ENCODE results near the gene CCDC33.

- TF ChIP-seq CTCF (IDR thresholded peaks at IDR 0.05; ENCODE audit: low read depth, low read length, poor library complexity, severe bottlenecking) (no peak), EZH2phosphoT487 (IDR thresholded peaks at IDR 0.05; ENCODE audit: borderline replicate concordance, low read length) (no peak)
Observed at GRCh38 chr15:74295800-74296199, 59.7 kb downstream of the CCDC33 start.

Measured in DOHH2 (cell line).